Right ventricle myocardium superior (tissue), 1 donor: ENCODE results near the gene ATP8B3. TPM values are rescaled to one million over a fixed set of nuclear protein-coding genes. Genes with fewer than 3 reads are reported as not detected.

Source experiments
- ATAC-seq: fragments of 200-7000 bp; cut with Tn5 transposase; one replicate; pipeline ENCODE4 v1.9.1; 2020; ENCODE audit warnings: mild to moderate bottlenecking; ENCODE audit not compliant: poor library complexity
- DNase-seq: peaks from one replicate; pipeline ENCODE4 v3.0.0-alpha.2; 2020
- intact Hi-C: fragments of 100-400 bp; cut with DNase I; formaldehyde crosslinking; loops from one replicate; pipeline ENCODE4 v1.11.2; 2022
- total RNA-seq: library from RNA; stranded (reverse); fragmentation: NEBNext Ultra II Directional; extraction: Animal tissue kit (Norgen Biotek cat#: 25700); gene quantifications from one replicate; pipeline ENCODE4 v1.2.1, GENCODE V29; 2021
- donor health status: DM: no; HTN: yes; CAD: no; lungs with severe emphysema.

The ATP8B3 gene
- total RNA-seq, 1 donor from 2014 or later = 0.46 TPM

- no peak for ATAC-seq
- no peak for DNase-seq
- intact Hi-C loops = loop anchor here (10.0 kb wide), 1 partner anchor 148 kb away; no protein-coding TSS in a partner anchor
Observed at GRCh38 chr19:1823020-1823419, 10.9 kb upstream of the ATP8B3 start.

GRCh38 chr19:1822210-1822609 is 10.1 kb upstream of the ATP8B3 start:
- ATAC-seq (no peak), DNase-seq (no peak)
- intact Hi-C loops = loop anchor here (10.0 kb wide), 1 partner anchor 147 kb away; no protein-coding TSS in a partner anchor

DNA sequence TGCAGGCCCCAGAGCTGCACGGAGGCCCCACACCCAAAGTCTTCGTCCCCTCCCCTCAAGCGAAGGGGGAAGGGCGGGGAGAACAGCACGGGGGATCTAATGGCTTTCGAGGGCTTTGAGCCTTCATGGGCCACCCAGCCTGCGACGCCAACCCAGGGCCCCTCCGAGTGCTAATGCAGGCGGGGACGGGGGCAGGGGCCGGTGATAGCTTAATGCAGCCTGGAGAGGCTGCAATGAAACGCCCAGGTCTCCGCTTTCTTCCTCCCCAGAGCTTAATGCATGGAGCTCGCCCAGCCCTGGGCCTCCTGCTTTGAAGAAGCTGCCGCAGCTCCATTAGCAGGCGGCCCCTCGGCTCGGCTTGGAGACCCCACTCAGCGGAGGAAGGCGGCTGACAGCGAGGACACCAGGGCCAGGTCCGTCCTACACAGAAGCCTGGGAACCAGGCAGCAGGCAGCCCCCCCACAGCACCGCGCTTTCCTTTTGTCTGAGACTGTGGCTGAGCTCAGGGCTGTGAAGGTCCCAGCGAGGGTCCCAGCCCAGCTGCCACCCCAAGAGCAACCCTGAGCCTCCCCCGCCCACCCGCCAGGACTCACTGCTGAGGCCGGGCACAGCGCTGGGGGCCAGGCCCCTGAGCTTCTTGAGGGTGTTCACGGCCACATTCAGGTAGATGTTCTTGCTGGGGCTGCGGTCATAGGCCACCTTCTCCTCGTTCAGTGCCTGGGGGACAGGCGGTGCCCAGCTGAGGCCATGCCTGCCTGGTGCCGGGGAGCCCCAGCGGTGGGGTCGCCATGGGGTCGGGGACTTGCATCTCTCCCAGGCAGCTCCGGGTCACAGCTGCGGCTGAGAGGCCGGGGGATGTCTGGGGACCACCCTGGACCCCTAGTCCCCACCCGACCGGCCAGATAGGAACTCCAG is 7.5 kb upstream of the ATP8B3 start:
- intact Hi-C loops = loop anchor here (10.0 kb wide), 1 partner anchor 145 kb away; no protein-coding TSS in a partner anchor
- no peak for DNase-seq
- no peak for ATAC-seq

DNA sequence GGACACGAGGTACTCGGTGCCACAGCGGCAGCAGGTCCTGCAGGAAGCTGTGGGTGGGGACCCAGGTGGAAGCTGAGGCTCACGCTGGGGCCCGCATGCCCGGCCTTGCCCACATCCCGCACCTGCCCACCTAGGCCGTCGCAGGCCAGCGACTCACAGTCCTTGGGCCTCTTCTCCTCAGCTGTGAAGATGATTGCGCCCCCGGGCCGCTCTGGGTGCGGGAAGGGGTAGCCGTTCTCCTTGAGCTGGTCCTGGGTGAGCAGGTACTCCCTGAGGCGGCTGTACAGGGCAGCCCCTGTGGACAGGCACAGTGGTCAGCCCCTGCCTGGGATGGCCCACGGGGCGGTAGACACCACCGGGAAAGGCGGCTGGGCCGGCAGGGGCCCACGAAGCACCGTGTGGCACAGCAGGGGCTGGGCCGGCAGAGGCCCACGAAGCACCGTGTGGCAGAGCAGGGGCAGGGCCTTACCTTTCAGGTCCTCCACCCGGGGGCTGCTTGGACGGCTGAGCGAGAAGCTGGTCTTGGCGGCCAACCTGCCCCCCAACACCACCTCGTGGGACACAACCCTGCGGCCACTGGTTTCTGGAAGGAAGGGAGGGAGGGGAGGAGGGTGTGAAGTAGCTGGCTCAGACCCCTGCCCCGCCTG is 6.6 kb upstream of the ATP8B3 start:
- DNase-seq = no peak
- intact Hi-C loops = no loop called here
- no peak for ATAC-seq

GRCh38 chr19:1817553-1818179 is 5.6 kb upstream of the ATP8B3 start:
- ATAC-seq (peak; percentile 57), DNase-seq (peak; percentile 61)
- intact Hi-C loops = no loop called here

DNA sequence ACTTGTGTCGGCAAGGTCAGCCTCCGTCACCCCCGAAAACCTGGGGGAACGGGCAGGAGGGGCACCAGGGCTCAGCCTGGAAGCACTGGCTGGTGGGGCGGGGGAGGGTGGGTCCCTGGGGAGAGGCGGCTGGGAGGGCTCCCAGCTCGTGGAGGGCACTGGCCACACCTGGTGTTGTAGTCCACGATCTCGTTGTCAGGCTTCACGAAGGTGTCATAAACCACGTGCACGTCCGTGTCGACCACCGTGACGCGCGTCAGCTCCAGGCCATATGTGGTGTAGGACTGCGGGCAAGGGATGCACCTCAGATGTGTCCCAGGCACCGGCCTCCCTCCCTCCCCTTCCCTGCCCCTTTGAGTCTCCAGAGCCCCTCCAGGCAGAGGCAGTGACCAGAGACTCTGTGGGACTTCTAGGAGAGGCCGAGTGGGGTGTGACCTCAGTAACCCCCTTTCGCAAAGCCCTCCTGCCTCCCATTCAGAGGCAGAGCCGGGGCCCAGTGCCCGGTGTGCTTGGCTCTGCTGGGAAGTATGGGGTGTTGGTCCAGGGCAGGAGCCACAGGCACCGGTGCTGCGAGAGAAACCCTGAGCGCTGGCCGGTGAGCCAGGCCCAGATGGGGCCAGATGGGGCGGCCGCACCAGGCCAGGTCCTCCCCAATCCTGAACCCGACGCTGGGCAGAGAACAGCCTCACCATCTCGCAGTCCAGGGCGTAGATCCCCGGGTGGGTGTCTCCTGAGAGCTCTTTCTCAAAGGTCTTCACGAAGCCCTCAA is 4.6 kb upstream of the ATP8B3 start:
- DNase-seq (no peak), ATAC-seq (no peak)
- intact Hi-C loops = no loop called here

- no peak for ATAC-seq
- intact Hi-C loops = no loop called here
- no peak for DNase-seq
Observed at GRCh38 chr19:1815605-1816529, 3.8 kb upstream of the ATP8B3 start.

DNA sequence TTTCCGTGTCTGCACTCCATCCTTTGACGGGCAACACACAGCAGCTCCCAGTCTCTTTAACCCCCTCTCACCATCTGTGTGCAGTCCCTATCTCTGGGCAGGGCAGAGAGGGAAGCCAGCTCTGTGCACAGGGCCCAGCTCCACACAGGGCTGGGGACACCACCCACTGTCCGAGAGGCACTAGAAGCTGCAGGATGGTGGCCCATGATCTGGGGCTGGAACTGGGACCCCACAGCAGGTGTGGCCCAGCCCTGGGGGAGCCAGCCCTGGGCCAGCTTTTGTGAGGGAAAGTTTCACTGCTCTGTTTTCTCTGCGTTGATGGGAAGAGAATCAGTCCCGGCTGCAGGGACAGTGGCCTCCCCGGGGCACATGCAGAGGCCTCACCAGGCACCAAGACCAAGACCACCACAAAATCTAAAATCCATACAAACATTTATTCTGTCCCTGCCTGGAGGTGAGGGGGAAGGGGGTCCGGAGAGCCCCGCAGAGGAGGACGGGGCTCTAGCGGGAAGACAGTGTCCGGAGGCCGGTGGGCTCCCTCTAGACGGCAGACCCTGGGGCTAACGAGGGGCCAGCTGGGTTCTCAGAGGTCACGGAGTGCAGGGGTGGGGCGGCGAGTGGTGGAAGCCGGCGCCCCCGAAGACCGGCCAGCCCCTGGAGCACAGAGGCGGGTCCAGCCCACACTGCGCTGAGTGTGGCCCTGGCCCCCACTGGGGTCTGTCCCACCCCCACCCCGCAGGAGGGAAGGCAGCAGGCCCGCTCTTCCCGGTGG is 2.9 kb upstream of the ATP8B3 start:
- ATAC-seq (no peak), DNase-seq (no peak)
- intact Hi-C loops = no loop called here

GRCh38 chr19:1814391-1814790 is 2.3 kb upstream of the ATP8B3 start:
- DNase-seq (no peak), ATAC-seq (no peak)
- intact Hi-C loops = no loop called here

- ATAC-seq (no peak), DNase-seq (no peak)
- intact Hi-C loops = no loop called here
Observed at GRCh38 chr19:1813192-1814182, 1.4 kb upstream of the ATP8B3 start.

DNA sequence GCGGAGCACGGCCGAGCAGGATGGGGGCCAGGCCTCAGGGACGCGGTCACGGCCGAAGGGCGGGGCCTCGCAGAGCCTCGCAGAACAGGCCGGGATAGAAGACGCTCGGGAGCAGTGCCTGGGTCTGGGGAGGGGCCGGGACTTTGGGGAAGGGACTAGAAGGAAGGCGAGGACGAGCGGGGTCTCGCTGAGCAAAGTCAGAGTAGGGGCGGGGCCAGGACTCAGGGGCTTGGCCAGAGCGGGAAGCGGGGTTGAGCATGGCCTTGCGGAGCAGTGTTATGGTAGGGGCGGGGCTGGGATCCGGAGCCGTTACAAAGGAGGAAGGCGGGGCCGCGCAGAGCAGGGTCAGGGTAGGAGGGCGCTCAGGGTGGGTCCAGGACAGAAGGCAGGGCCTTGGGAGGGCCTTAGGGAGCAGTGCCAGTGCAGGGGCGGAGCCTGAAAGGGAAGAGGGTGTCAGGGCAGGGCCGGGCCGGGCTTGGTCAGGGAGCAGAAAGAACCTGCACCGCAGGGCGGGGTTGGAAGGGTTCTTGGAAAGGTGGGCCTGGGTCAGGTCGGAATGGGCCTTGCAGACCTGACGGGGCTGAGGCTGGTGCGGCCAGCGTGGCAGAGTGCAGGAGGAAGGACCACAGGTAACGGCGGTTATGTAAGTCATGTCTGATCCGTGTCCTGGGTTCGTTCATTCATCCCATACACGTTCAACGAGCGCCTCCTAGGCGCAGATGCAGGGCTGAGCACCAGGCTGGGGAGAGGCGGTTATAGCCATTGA is 533 bp upstream of the ATP8B3 start:
- ATAC-seq (peak; percentile 93), DNase-seq (peak; percentile 97)
- intact Hi-C loops = no loop called here

GRCh38 chr19:1811472-1811894 is 593 bp downstream of the ATP8B3 start:
- peak; percentile 5 for ATAC-seq
- intact Hi-C loops = no loop called here
- DNase-seq = peak; percentile 72

GRCh38 chr19:1810439-1811160 is 1.5 kb downstream of the ATP8B3 start:
- no peak for DNase-seq
- intact Hi-C loops = no loop called here
- ATAC-seq = no peak

DNA sequence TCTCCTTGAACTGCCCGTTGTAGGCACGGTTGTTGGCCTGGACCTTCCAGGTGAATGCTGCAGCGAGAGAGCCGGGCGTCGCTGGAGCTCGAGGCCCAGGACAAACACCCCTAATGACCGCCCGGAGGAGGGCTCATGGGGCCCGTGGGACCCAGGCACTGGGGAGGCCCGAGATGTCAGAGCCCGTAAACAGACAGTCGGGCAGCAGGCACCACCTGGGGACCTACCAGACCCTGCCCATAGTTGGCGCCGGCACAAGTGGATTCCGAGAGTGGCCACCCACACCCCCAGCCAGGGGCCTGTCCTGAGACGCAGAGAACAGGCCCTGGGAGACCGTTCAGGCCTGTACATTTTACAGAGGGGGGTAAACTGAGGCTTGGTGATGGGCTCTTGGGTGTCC is 2.4 kb downstream of the ATP8B3 start:
- intact Hi-C loops = no loop called here

DNA sequence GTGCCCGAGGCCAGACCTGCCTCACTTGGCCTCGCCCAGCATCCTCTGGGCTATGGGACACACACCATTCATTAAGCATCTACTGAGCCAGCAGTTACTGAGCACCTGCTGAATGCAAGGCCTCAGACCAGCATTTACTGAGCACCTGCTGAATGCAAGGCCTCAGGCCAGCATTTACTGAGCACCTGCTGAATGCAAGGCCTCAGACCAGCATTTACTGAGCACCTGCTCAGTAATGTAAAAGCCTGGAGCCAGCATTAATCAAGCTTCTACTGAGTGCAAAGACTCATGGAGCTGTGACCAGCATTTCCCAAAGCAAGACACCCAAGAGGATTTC is 3.7 kb downstream of the ATP8B3 start:
- ATAC-seq (no peak), DNase-seq (no peak)
- intact Hi-C loops = no loop called here

More for the DNA sequence above, 2.4 kb downstream of the ATP8B3 start:
- ATAC-seq (no peak), DNase-seq (no peak)
